ENCODE results near the gene GRSF1. TPM values are rescaled to one million over a fixed set of nuclear protein-coding genes. Genes with fewer than 3 reads are reported as not detected.
"Not testable (repeated sequence)": the region's sequence is repeated elsewhere in the genome, so short reads cannot be mapped to it uniquely, and the experiment has no call there.

Gene GRSF1
- total RNA-seq, 2 donors from 2014 or later = 56.7 to 71.9 TPM

GRCh38 chr4:70842761-70843435 lies 3.2 kb upstream of the GRSF1 start:
- Mint-ChIP-seq H3K4me1 (ENCODE audit: low read depth in 2 of 2) (peaks cover 0 to 8% of the 10 kb centered on the region in 2 donors), H3K27ac (no peak overlapping the region), H3K4me3 (no peak overlapping the region), H3K9me3 (no peaks in the 10 kb centered on the region), H3K27me3 (no peaks in the 10 kb centered on the region), H3K36me3 (no peaks in the 10 kb centered on the region)
- DNase-seq (ENCODE audit: low spot score) (no peak), ATAC-seq (no peak)

GRCh38 chr4:70841951-70842350 lies 2.3 kb upstream of the GRSF1 start:
- DNase-seq (ENCODE audit: low spot score) (no peak), ATAC-seq (no peak)
- H3K4me1 Mint-ChIP-seq (ENCODE audit: low read depth in 2 of 2) = peaks cover 1 to 9% of the 10 kb centered on the region in 2 donors
- peaks cover under 1% of the 10 kb centered on the region for H3K36me3 Mint-ChIP-seq
- H3K27me3 Mint-ChIP-seq = no peaks in the 10 kb centered on the region
- no peak overlapping the region for H3K27ac Mint-ChIP-seq
- H3K9me3 Mint-ChIP-seq = no peaks in the 10 kb centered on the region
- H3K4me3 Mint-ChIP-seq = no peak overlapping the region

GRCh38 chr4:70841211-70841610 lies 1.5 kb upstream of the GRSF1 start:
- H3K4me3 Mint-ChIP-seq = no peak overlapping the region

GRCh38 chr4:70840631-70841030 lies 941 bp upstream of the GRSF1 start:
- H3K4me3 Mint-ChIP-seq; H3K27ac Mint-ChIP-seq; H3K36me3 Mint-ChIP-seq; ATAC-seq; H3K27me3 Mint-ChIP-seq; DNase-seq (ENCODE audit: low spot score); H3K9me3 Mint-ChIP-seq: not testable (repeated sequence)
- H3K4me1 Mint-ChIP-seq (ENCODE audit: low read depth in 2 of 2) = peaks cover 9 to 19% of the 10 kb centered on the region in 2 donors

More at GRCh38 chr4:70841211-70841610, 1.5 kb upstream of the GRSF1 start:
- H3K27me3 Mint-ChIP-seq = no peaks in the 10 kb centered on the region
- peaks cover 9 to 14% of the 10 kb centered on the region in 2 donors for H3K4me1 Mint-ChIP-seq (ENCODE audit: low read depth in 2 of 2)
- ATAC-seq (no peak), DNase-seq (ENCODE audit: low spot score) (no peak)
- H3K36me3 Mint-ChIP-seq = peaks cover 6% of the 10 kb centered on the region
- H3K9me3 Mint-ChIP-seq = no peaks in the 10 kb centered on the region
- H3K27ac Mint-ChIP-seq = no peak overlapping the region

- ATAC-seq = peak; percentile 1 to 22
- not testable (repeated sequence) for H3K4me3 Mint-ChIP-seq, H3K27ac Mint-ChIP-seq, H3K27me3 Mint-ChIP-seq, H3K9me3 Mint-ChIP-seq, H3K36me3 Mint-ChIP-seq
- DNase-seq (ENCODE audit: low spot score) = peak; percentile 67
- peaks cover 9 to 19% of the 10 kb centered on the region in 2 donors for H3K4me1 Mint-ChIP-seq (ENCODE audit: low read depth in 2 of 2)
Observed at GRCh38 chr4:70840137-70840536, 447 bp upstream of the GRSF1 start.

GRCh38 chr4:70838666-70839588 lies 763 bp downstream of the GRSF1 start:
- DNase-seq (ENCODE audit: low spot score) (peak; percentile 81), ATAC-seq (peak; percentile 80 to 81)
- Mint-ChIP-seq H3K4me3 (peak overlapping the region; percentile 97), H3K36me3 (peaks cover 12% of the 10 kb centered on the region), H3K4me1 (ENCODE audit: low read depth in 2 of 2) (peaks cover 9 to 22% of the 10 kb centered on the region in 2 donors), H3K27ac (peak overlapping the region; percentile 92 to 95), H3K27me3 (no peaks in the 10 kb centered on the region), H3K9me3 (no peaks in the 10 kb centered on the region)

GRCh38 chr4:70838204-70838603 lies 1.5 kb downstream of the GRSF1 start:
- H3K9me3 Mint-ChIP-seq = no peaks in the 10 kb centered on the region
- H3K36me3 Mint-ChIP-seq = peaks cover 16% of the 10 kb centered on the region
- ATAC-seq (no peak), DNase-seq (ENCODE audit: low spot score) (no peak)
- no peaks in the 10 kb centered on the region for H3K27me3 Mint-ChIP-seq
- H3K27ac Mint-ChIP-seq = peak overlapping the region; percentile 92 to 95
- H3K4me3 Mint-ChIP-seq = peak overlapping the region; percentile 97
- H3K4me1 Mint-ChIP-seq (ENCODE audit: low read depth in 2 of 2) = peaks cover 11 to 24% of the 10 kb centered on the region in 2 donors

- peaks cover 34% of the 10 kb centered on the region for H3K36me3 Mint-ChIP-seq
- H3K4me3 Mint-ChIP-seq = peak overlapping the region; percentile 72
- ATAC-seq = no peak
- peak overlapping the region in 1 of 2 donors; percentile 6 for H3K27ac Mint-ChIP-seq
- H3K4me1 Mint-ChIP-seq (ENCODE audit: low read depth in 2 of 2) = peaks cover 19 to 31% of the 10 kb centered on the region in 2 donors
- no peaks in the 10 kb centered on the region for H3K9me3 Mint-ChIP-seq
- no peaks in the 10 kb centered on the region for H3K27me3 Mint-ChIP-seq
- DNase-seq (ENCODE audit: low spot score) = no peak
Observed at GRCh38 chr4:70836081-70836480, 3.6 kb downstream of the GRSF1 start.

GRCh38 chr4:70833675-70834074 lies 6.0 kb downstream of the GRSF1 start:
- Mint-ChIP-seq H3K27ac (no peak overlapping the region), H3K4me1 (ENCODE audit: low read depth in 2 of 2) (peaks cover 19 to 27% of the 10 kb centered on the region in 2 donors), H3K4me3 (no peak overlapping the region), H3K36me3 (peaks cover 40% of the 10 kb centered on the region), H3K27me3 (no peaks in the 10 kb centered on the region), H3K9me3 (no peaks in the 10 kb centered on the region)
- DNase-seq (ENCODE audit: low spot score) (no peak), ATAC-seq (no peak)

GRCh38 chr4:70831293-70831692 lies 8.4 kb downstream of the GRSF1 start:
- Mint-ChIP-seq H3K4me1 (ENCODE audit: low read depth in 2 of 2) (peaks cover 11 to 16% of the 10 kb centered on the region in 2 donors), H3K27ac (no peak overlapping the region), H3K27me3 (no peaks in the 10 kb centered on the region), H3K36me3 (peaks cover 45% of the 10 kb centered on the region), H3K4me3 (no peak overlapping the region), H3K9me3 (no peaks in the 10 kb centered on the region)
- no peak for DNase-seq (ENCODE audit: low spot score)
- ATAC-seq = no peak

GRCh38 chr4:70830054-70830453 lies 9.6 kb downstream of the GRSF1 start:
- Mint-ChIP-seq H3K27ac (peak overlapping the region in 1 of 2 donors; percentile 66), H3K36me3 (peaks cover 52% of the 10 kb centered on the region), H3K4me1 (ENCODE audit: low read depth in 2 of 2) (peaks cover 10 to 12% of the 10 kb centered on the region in 2 donors), H3K27me3 (no peaks in the 10 kb centered on the region), H3K9me3 (no peaks in the 10 kb centered on the region), H3K4me3 (no peak overlapping the region)
- no peak for ATAC-seq
- no peak for DNase-seq (ENCODE audit: low spot score)

GRCh38 chr4:70829492-70829891 lies 10.2 kb downstream of the GRSF1 start:
- H3K4me1 Mint-ChIP-seq (ENCODE audit: low read depth in 2 of 2) = peaks cover 8 to 10% of the 10 kb centered on the region in 2 donors
- no peak for DNase-seq (ENCODE audit: low spot score)
- no peak overlapping the region for H3K4me3 Mint-ChIP-seq
- ATAC-seq = no peak
- H3K27ac Mint-ChIP-seq = peak overlapping the region in 1 of 2 donors; percentile 66
- H3K9me3 Mint-ChIP-seq = no peaks in the 10 kb centered on the region
- no peaks in the 10 kb centered on the region for H3K27me3 Mint-ChIP-seq
- peaks cover 52% of the 10 kb centered on the region for H3K36me3 Mint-ChIP-seq

GRCh38 chr4:70829015-70829414 lies 10.7 kb downstream of the GRSF1 start:
- H3K4me3 Mint-ChIP-seq = no peak overlapping the region
- H3K36me3 Mint-ChIP-seq = peaks cover 52% of the 10 kb centered on the region
- H3K27ac Mint-ChIP-seq = no peak overlapping the region
- no peaks in the 10 kb centered on the region for H3K27me3 Mint-ChIP-seq
- no peak for ATAC-seq
- no peaks in the 10 kb centered on the region for H3K9me3 Mint-ChIP-seq
- peaks cover 8 to 10% of the 10 kb centered on the region in 2 donors for H3K4me1 Mint-ChIP-seq (ENCODE audit: low read depth in 2 of 2)
- DNase-seq (ENCODE audit: low spot score) = no peak

GRCh38 chr4:70818921-70819320 lies 20.8 kb downstream of the GRSF1 start:
- ATAC-seq (no peak), DNase-seq (ENCODE audit: low spot score) (no peak)
- no peak overlapping the region for H3K4me3 Mint-ChIP-seq
- H3K4me1 Mint-ChIP-seq (ENCODE audit: low read depth in 2 of 2) = peaks cover 10 to 12% of the 10 kb centered on the region in 2 donors
- H3K36me3 Mint-ChIP-seq = peaks cover 18% of the 10 kb centered on the region
- peak overlapping the region in 1 of 2 donors; percentile 22 for H3K27ac Mint-ChIP-seq
- H3K9me3 Mint-ChIP-seq = no peaks in the 10 kb centered on the region
- H3K27me3 Mint-ChIP-seq = no peaks in the 10 kb centered on the region
